Right renal cortex interstitium (tissue), 3 donors: ENCODE data around the gene CADM4. TPM values are rescaled to one million over a fixed set of nuclear protein-coding genes. Genes with fewer than 3 reads are reported as not detected.
"Not testable (repeated sequence)": the region's sequence is repeated elsewhere in the genome, so short reads cannot be mapped to it uniquely, and the experiment has no call there.

Experiments used
- DNase-seq, 3 donors: peaks; one replicate each; pipeline ENCODE4 v3.0.0-alpha.2; 2013; ENCODE audit warnings: low read depth in 3 of 3, low spot score in 2 of 3
- polyA plus RNA-seq, 3 donors: library from polyadenylated mRNA; unstranded; fragments of 120-200 nt; gene quantifications; one replicate each; pipeline ENCODE4 v1.2.1, GENCODE V29; 2013; ENCODE audit not compliant: insufficient read length in 3 of 3

CADM4 gene, protein sequence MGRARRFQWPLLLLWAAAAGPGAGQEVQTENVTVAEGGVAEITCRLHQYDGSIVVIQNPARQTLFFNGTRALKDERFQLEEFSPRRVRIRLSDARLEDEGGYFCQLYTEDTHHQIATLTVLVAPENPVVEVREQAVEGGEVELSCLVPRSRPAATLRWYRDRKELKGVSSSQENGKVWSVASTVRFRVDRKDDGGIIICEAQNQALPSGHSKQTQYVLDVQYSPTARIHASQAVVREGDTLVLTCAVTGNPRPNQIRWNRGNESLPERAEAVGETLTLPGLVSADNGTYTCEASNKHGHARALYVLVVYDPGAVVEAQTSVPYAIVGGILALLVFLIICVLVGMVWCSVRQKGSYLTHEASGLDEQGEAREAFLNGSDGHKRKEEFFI
- polyA plus RNA-seq, result 10 to 100 TPM; 43.1 to 50.6 (median 44.2) TPM

DNA sequence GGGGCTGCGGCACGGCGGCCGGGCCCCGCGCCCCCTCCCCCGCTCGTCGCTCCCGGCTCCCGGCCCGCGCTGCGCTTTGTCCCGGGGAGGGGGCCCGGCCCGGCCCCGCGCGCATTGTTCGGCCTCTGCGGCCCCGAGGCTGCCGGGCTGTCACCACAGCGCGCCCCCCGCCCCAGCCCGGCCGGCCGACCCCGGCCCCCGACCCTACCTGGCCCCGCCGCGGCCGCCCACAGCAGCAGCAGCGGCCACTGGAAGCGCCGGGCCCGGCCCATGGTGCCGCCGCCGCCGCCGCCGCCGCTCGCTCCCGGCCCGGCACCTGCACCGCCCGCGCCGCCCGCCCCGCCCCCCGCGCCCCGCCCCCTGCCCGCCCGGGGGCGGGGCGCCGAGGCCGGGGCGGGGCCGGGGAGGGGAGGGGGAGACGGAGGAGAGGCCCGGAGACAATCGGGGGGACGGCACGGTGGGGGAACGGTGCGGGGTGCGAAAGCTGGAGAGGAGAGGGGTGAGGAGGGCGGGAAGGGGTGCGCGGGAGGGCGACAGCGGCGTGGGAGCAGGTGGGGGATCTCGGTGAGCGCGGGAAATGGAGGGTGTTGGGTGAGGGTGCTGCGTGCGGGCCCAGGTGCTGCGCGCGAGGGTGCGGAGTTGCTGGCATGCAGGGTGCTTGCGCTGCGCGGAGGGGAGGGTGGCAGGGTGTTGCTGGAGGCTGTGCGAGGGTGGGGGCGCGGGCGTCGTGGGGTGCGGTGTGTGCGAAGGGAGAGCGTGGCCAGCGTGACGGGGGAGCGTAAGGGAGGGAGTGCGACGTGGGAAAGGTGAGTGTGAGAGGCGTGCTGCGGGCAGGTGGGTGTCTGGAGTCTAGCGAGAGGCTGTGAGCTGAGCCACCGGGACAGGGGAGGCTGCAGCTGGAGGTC is at the start of gene CADM4:
Gene CADM4 (minus strand): TSS at position 332 of the 905 bp plus-strand sequence. CDS start 60 bp downstream, at position 272.
- no peak for DNase-seq

DNA sequence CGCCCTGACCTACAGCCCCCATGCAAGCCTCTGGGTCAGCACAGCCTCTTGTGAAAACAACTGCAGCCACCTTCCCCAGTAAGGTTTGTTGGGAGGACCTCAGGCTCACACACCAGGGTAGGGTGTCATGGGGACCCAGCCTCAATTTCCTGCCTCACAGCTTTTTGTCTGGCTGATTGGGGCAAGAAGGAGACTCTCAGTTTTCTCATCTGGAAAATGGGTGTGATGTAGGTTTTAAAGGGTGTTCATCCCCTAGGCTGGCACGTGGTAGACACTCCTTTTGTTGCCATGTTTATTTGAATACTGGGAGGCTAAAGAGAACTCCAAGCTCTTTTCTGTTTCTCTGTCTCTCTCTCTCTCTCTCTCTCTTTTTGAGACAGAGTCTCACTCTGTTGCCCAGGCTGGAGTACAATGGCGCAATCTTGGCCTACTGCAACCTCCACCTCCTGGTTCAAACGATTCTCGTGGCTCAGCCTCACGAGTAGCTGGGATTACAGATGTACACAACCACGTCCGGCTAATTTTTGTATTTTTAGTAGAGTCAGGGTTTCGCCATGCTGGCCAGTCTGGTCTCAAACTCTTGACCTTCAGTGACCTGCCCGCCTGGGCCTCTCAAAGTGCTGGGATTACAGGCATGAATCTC is 48.5 kb upstream of the CADM4 start:
- DNase-seq, result no peak

DNA sequence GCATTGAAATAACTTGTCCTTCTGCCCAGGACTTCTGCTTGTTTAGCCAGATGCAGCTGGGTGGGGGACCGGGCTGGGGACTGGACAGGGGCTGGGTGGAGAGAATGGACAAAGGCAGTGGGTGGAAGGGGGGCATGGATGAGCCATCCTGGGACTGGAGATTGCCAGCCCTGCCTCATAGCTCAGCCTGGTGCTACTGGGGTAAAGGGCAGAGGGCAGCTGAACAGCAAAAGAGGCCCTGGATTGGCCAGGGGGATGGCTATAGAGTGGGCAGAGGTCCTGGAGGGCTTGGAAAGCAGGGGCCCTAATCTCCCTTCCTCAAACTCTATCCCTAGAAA is 48.0 kb upstream of the CADM4 start:
- DNase-seq, result no peak

DNA sequence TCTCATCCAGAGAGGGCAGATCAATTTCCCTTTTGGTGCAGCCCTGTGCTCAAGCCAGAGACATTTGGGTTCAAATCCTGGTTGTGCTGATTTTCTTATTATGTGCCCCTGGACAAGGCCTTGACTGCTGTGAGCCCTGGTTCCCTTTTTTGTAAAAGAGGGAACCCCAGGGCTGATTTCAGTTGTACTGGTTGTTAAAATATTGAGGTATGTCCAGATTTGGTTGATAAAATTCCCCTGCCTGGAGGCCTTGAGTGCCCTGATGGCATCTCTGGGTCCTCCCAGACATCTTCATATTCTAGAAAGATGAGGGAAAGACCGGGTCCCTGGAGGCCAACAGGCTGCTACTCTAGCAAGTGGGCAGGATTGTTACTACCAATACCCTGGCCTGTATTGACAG is 44.7 kb upstream of the CADM4 start:
- DNase-seq, result no peak

DNA sequence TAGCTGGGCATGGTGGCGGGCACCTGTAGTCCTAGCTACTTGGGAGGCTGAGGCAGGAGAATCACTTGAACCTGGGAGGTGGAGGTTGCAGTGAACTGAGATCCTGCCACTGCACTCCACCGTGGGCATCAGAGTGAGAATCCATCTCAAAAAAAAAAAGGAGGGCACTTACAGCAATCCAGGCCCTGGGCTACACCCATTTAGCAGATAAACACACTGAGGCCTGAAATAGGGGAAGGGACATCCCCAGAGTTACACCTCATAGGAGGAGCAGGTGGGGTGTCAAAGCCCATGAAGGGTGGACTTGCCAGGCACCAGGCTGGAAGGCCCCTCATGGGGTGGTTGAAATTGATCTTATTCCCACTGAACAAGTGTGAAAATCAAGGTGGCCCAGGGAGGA is 44.3 kb upstream of the CADM4 start:
- DNase-seq, result no peak

DNA sequence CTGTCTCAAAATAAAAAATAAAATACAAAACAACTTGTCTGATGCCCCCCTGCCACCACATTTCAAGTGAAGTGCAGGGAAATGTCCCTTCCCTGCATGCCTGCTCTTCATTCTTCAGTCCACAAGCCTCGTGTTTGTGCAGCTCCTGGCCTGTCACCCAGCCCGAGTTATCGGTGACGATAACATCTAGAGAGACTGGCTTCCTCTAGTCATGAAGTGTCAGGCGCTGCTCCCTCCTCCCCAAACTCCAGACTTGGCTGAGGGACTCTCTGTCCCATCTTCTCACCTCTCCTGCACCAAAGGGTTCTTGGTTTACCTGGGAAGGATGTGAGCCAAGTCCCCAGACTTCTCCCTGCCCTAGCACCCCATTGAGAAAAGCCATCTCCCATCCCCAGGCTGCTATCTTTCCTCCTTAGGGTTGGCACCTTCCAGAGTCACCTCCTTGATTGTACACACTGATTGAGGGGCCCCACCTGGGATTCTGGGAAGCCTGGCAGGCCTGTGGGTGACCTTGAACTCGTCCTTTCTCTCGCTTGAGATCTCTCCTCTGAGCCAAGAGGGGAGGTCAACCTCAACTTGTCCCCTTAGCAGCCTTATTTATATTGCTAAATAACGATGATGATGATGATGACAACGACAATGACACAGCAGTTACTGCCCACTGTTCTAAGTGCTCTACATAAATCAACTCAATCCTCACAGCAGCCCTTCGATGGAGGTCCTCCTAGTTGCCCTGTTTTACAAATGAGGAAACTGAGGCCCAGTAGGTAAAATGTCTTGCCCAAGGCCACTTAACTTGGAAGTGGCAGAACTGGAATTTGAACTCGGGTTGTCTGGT is 43.4 kb upstream of the CADM4 start:
- DNase-seq, result no peak

DNA sequence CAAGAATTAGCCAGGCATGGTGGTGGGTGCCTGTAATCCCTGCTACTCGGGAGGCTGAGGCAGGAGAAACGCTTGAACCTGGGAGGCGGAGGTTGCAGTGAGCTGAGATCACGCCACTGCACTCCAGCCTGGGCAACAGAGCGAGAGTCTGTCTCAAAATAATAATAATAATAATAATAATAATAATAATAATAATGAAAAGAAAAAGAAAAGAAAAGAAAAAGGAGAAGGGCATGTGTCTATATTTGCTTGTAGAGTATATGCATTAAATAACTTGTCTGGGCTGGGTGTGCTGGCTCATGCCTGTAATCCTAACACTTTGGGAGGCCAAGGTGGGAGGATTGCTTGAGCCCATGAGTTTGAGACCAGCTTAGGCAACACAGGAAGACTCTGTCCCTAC is 42.6 kb upstream of the CADM4 start:
- not testable (repeated sequence) for DNase-seq

DNA sequence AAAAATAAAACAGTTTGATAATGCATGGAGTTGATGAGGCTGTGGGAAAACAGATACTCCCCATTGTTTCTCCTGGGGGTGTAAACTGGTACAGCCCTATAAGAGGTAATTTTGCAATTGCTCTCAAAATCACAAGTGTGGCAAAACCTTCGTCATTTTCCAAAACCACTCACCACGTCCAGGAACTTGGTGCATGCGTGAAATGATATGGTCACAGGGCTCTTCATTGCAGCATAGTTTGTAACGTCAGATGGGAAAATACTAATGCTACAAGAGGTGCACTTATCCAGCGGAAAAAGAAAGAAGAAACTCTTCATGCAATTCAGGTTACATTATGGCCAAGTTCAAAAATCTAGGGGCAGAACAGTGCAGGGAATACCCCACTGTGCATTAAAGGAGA is 42.2 kb upstream of the CADM4 start:
- DNase-seq, result no peak

DNA sequence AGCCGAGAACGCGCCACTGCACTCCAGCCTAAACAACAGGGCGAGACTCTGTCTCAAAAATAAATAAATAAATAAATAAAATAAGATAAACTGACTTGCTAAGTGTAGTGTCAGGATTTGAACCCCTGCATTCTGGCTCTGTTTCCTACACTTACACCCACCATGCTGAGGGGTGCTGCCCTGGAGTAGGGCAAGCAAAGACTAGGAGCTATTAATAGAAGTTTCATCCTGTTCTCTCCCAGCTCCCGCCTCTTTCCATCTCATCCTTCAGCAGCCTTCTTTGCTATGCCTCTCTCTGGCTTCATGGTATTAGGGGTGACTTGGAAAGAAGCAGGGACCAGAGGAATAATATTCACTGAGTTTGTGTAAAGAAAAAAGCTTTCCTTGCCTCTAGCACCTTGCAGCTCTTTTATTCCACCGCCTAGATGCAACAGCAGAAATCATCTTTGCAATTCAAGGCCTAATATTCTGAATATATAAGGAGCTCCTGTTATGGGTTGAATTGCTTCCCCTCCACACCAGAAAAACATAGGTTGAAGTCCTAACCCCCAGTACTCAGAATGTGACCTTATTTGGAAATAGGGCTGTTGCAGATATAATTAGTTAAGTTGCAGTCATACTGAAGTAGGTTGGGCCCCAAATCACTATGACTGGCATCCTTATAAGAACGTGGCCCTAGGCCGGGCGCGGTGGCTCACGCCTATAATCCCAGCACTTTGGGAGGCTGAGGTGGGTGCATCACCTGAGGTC is 39.0 kb upstream of the CADM4 start:
- DNase-seq, result no peak

DNA sequence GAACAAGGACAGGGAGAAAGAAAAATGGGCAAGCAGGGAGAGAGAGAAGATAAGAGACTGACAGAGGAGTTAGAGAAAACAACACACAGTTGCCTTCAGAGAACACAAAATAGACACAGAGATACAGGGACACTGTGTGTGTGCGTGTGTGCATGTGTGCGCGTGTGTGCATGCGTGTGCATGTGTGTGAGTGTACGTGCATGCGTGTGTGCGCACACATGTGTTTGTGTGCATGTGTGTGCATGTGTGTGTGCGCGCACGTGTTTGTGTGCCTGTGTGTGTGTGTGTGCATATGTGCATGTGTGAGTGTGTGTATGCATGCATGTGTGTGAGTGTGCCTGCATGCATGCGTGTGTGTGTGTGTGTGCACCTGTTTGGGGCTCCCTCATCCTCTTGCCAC is 36.3 kb upstream of the CADM4 start:
- no peak for DNase-seq

DNA sequence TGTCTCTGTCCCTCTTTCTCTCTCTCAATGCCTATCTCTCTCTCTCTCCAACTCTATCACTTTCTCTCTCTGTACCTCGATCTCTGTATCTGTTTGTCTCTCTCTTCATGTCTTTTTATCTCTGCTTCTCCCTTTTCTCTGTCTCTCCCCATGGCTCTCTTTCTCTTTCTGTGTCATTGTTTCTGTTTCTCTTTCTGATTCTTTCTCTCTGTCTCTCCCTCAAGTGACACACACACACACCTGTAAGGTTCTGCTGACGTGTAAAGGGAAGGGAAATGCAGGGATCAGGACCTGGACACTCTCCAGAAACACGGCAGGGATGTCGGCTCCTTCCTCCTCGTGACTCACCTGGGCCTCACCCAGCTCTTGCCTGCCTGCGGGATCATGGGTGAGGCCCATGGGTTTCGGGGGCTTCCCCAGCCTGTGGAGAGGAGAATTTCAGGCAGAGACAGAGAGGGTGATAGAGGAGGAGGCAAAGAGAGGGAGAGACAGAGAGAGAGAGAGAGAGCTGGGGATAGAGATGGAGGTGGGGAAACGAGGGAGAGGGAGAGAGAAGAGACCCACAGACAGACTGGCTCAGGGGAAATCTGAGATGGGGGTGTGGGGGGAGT is 35.7 kb upstream of the CADM4 start:
- DNase-seq, result no peak

DNA sequence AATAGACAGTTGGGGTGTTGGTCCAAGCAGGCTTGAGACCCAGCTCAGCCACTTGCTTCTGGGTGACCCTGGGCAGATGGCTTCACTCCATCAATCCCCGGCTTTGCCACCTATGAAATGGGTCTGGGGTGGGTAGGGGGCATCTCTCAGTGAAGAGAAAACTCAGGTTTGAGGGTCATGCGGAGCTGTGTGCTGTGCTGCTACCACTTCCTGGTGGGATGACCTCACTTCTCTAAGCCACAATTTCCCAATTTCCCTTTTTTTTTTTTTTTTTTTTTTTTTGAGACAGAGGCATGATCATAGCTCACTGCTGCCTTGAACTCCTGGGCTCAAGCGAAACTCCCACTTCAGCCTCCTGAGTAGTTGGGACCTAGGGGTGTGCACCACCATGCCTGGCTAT is 34.9 kb upstream of the CADM4 start:
- no peak for DNase-seq

DNA sequence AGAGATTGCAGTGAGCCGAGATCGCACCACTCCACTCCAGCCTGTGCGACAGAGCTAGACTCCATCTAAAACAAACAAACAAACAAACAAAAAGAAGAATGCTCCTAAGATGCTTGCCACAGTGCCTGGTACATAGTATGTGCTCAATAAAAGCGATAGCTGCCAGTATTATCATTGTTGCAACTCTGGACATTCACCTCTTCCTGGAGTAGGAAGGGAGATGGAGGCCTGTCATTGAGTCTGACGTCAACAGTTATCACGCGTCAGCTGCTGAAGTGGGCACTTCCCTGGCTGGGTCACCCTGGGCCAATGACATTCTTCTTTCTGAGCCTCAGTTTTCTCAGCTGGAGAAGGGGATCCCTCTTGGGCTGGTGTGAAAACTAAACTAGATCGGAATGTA is 34.5 kb upstream of the CADM4 start:
- DNase-seq, result no peak

DNA sequence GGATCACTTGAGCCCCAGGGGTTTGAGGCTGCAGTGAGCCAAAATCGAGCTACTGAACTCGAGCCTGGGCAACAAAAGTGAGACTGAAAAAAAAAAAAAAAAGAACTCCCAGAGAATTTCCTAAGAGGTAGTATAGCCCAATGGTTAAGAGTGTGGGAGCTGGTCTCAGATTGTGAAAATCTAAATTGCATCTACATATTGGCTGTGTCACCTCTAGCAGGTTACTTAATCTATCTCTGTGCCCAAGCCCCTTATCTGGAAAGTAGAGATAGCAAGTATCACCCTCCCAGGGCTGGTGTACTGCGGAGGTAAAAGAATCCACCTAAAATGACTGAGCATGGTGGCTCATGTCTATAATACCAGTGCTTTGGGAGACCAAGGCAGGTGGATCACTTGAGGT is 34.0 kb upstream of the CADM4 start:
- no peak for DNase-seq

DNA sequence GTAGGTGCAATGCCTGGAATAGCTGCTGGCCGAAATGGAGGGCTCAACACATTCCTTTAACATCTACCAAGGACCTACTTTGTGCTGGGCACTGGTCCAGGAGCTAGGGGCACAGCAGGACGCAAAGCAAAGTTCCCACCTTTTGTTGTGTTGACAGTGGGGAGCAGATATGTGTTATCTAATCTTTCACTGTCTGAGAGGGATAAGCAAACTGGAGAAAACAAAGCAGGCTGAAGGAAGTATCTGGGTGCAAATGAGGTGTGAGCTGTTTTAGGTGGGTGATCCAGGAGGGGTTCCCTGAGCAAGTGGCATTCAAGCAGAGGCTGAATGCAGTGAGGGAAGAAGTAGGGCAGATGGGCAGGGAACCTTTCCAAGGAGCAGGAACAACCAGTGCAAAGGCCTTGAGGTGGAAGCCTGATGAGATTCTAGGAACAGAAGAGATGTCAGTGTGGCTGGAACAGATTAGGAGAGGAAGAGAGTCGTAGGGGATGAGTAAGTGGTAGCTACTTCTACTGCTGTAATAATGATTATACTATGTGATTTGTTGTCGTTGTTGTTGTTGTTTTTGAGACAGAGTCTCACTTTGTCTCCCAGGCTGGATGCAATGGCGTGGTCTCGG is 32.5 kb upstream of the CADM4 start:
- DNase-seq, result no peak

DNA sequence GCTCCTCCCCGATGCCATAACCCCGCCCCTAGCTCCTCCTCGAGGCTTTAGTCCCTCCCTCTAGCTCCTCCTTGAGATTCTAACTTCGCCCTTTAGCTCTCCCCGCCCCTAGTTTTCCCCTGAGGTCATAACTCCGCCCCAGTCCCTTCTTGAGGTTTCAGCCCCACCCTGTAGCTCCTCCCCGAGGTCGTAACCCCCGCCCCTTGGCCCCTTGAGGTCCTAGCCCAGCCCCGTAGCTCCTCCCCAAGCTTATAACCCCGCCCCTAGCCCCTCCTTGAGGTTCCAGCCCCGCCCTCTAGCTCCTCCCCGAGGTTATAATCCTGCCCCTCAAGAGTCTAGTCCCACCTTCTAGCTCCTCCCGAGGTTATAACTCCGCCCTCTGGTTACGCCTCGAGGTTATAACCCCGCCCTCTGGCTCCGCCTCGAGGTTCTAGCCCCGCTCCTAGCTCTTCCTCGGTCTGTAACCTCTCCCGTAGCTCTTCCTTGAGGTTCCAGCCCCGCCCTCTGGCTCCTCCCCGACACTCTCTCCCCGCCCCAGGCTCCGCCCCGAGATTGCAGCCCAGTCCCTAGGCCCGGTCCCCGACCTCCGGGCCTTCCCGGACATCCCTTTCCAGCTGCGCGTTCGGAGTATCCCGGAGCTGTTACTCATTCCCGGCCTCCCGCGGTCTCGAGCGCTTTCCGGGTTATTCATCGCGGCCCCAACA is 28.9 kb upstream of the CADM4 start:
- DNase-seq, result peak; percentile 91 to 96 (median 95)

DNA sequence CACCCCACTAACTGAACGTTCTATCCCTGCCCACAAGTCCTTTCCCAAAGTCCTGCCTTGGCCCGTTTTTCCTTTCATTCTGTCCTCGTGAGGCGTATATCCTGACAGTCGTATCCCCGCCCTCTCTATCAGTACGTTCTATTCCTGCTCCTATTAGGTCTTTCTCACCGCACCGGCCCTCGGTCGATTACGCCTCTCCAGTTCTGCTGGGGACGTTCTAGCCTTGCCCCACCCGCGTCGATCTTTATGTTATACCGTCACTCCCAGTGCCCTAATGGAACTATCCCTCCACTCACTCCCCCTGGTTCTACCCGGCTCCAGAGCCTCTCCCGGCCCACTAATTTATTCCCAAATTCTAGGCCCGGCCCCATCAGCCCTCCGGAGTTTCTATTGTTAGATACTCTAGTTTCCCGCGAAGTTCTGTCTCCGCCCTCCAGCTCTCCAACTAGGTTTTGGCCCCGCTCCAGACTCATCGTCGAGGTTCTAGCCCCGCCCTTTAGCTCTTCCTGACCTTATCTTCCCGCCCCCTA is 28.3 kb upstream of the CADM4 start:
- peak in 2 of 3 donors; percentile 13 to 91 for DNase-seq
